PC-3 (cell line): ENCODE results near the gene TXNL4A. TPM values are rescaled to one million over a fixed set of nuclear protein-coding genes. Genes with fewer than 3 reads are reported as not detected.

ENCODE experiments used
- ATAC-seq: fragments of 200-7000 bp; cut with Tn5 transposase; 2 replicates; pipeline ENCODE4 v1.9.1; 2020; ENCODE audit warnings: mild to moderate bottlenecking, moderate library complexity
- BruUV-seq: library from RNA; stranded (reverse); fragments of 400-500 nt; replicated peaks from 2 replicates; lab custom pipeline; 2021; lab: Mats Ljungman, UMichigan
- CTCF ChIA-PET: fragments of 300-600 bp; sonication (Branson Sonifier 250); formaldehyde crosslinking; loops from one replicate; lab custom pipeline; 2022; ENCODE audit warnings: antibody characterized with exemption; lab: Charles Lee
- POLR2A ChIA-PET: fragments of 300-600 bp; sonication (Branson Sonifier 250); formaldehyde crosslinking; loops from one replicate; lab custom pipeline; 2022; ENCODE audit warnings: antibody characterized with exemption; ENCODE audit not compliant: unreplicated experiment; lab: Charles Lee
- DNase-seq: peaks from one replicate; pipeline ENCODE4 v3.0.0-alpha.2; 2015
- H2AFZ ChIP-seq: fragments of 300-600 bp; sonication (generic); 2 replicates; pipeline ENCODE4 v1.6.0; 2016; ENCODE audit warnings: antibody characterized with exemption, low read length
- H3F3A ChIP-seq: fragments of 300-600 bp; sonication (generic); one replicate; pipeline ENCODE4 v1.6.0; 2017; ENCODE audit warnings: antibody characterized with exemption, low read length, control low read depth, mild to moderate bottlenecking; ENCODE audit not compliant: unreplicated experiment
- H3K27ac ChIP-seq: fragments of 300-600 bp; sonication (generic); 2 replicates; pipeline ENCODE4 v1.5.1; 2016; ENCODE audit warnings: mild to moderate bottlenecking, low read length
- H3K27me3 ChIP-seq: fragments of 300-600 bp; sonication (generic); 2 replicates; pipeline ENCODE4 v1.6.1; 2016; ENCODE audit warnings: low read length, mixed read lengths
- H3K36me3 ChIP-seq: fragments of 300-600 bp; sonication (generic); 2 replicates; pipeline ENCODE4 v1.6.1; 2016; ENCODE audit warnings: low read depth, mixed run types, low read length, mixed read lengths
- H3K4me1 ChIP-seq: fragments of 300-600 bp; sonication (generic); 2 replicates; pipeline ENCODE4 v1.5.1; 2016; ENCODE audit warnings: low read length; ENCODE audit not compliant: insufficient read depth
- H3K4me2 ChIP-seq: fragments of 300-600 bp; sonication (generic); 2 replicates; pipeline ENCODE4 v1.6.0; 2016; ENCODE audit warnings: low read length
- H3K4me3 ChIP-seq: fragments of 300-600 bp; sonication (generic); 2 replicates; pipeline ENCODE4 v1.5.1; 2016; ENCODE audit warnings: mild to moderate bottlenecking, low read length, mixed read lengths
- H3K79me2 ChIP-seq: fragments of 300-600 bp; sonication (generic); 2 replicates; pipeline ENCODE4 v1.6.1; 2017; ENCODE audit warnings: low read length, mixed read lengths
- H3K9ac ChIP-seq: fragments of 300-600 bp; sonication (generic); 2 replicates; pipeline ENCODE4 v1.6.0; 2016; ENCODE audit warnings: mild to moderate bottlenecking, low read length
- H3K9me2 ChIP-seq: fragments of 300-600 bp; sonication (generic); replicated peaks from 2 replicates; pipeline ENCODE4 v1.6.1; 2016; ENCODE audit warnings: mixed run types, low read length, mixed read lengths
- H3K9me3 ChIP-seq: fragments of 300-600 bp; sonication (generic); 2 replicates; pipeline ENCODE4 v1.6.1; 2016; ENCODE audit warnings: low read length, mixed read lengths
- H4K20me1 ChIP-seq: fragments of 300-600 bp; sonication (generic); 2 replicates; pipeline ENCODE4 v1.6.1; 2016; ENCODE audit warnings: low read length, mixed read lengths
- CTCF ChIP-seq: fragments of 300-600 bp; sonication (generic); conservative IDR thresholded peaks from 2 replicates; pipeline ENCODE4 v1.5.1; 2017; ENCODE audit warnings: antibody characterized with exemption, low read depth, mild to moderate bottlenecking, low read length
- EZH2 ChIP-seq: fragments of 300-600 bp; sonication (generic); IDR thresholded peaks from one replicate; pipeline ENCODE4 v1.6.1; 2017; ENCODE audit warnings: antibody characterized with exemption, mild to moderate bottlenecking, low read length; ENCODE audit not compliant: unreplicated experiment
- EZH2phosphoT487 ChIP-seq: fragments of 300-600 bp; sonication (generic); IDR thresholded peaks from 2 replicates; pipeline ENCODE4 v1.6.1; 2018; ENCODE audit warnings: mild to moderate bottlenecking, antibody characterized with exemption, low read length, borderline replicate concordance
- intact Hi-C: fragments of 100-400 bp; cut with micrococcal nuclease; formaldehyde crosslinking; loops from 2 replicates; pipeline ENCODE4 v1.9.0; 2023
- total RNA-seq: library from RNA; depleted of rRNA; stranded (reverse); fragments of >200 nt; gene quantifications from 2 replicates; pipeline ENCODE4 v1.2.3, GENCODE V29; 2014

The TXNL4A gene
- total RNA-seq, 1 experiment from 2014 or later = 159 TPM

GRCh38 chr18:79962311-79962710 is 26.1 kb downstream of the TXNL4A start:
- Histone ChIP-seq H4K20me1 (no peaks in the 10 kb centered on the region), H3K79me2 (peaks cover 30% of the 10 kb centered on the region), H2AFZ (peak overlapping the region; percentile 58), H3K36me3 (no peaks in the 10 kb centered on the region; the same call in 1 of the 2 replicates), H3K27me3 (no peaks in the 10 kb centered on the region), H3K27ac (peak overlapping the region; percentile 89), H3K9me3 (no peaks in the 10 kb centered on the region), H3K9me2 (no peaks in the 10 kb centered on the region), H3K4me3 (no peak overlapping the region), H3K4me2 (peak overlapping the region; percentile 96), H3K9ac (peak overlapping the region; percentile 49), H3F3A (no peaks in the 10 kb centered on the region), H3K4me1 (peaks cover 55% of the 10 kb centered on the region)
- BruUV-seq = no TSS peak
- CTCF ChIA-PET = interaction anchor here (1.1 kb wide), 1 partner anchor 29 kb away, joined by 10 read pairs; no protein-coding TSS in a partner anchor
- TF ChIP-seq CTCF = no peak
- no peak for TF ChIP-seq EZH2
- no peak for TF ChIP-seq EZH2phosphoT487
- peak; percentile 35 for ATAC-seq
- intact Hi-C loops = no loop called here
- DNase-seq = peak; percentile 87
- POLR2A ChIA-PET = no interaction called here

GRCh38 chr18:79961527-79962291 is 26.7 kb downstream of the TXNL4A start:
- Histone ChIP-seq H3K79me2 (peaks cover 25% of the 10 kb centered on the region), H2AFZ (peak overlapping the region; percentile 58), H3K9ac (peak overlapping the region; percentile 49), H4K20me1 (no peaks in the 10 kb centered on the region), H3K27ac (peak overlapping the region; percentile 89), H3K4me3 (no peak overlapping the region), H3F3A (no peaks in the 10 kb centered on the region), H3K4me1 (peaks cover 55% of the 10 kb centered on the region), H3K9me2 (no peaks in the 10 kb centered on the region), H3K36me3 (no peaks in the 10 kb centered on the region), H3K4me2 (peak overlapping the region; percentile 96), H3K9me3 (no peaks in the 10 kb centered on the region), H3K27me3 (no peaks in the 10 kb centered on the region)
- ChIA-PET CTCF (interaction anchor here (1.1 kb wide), 1 partner anchor 28 kb away, joined by 10 read pairs; no protein-coding TSS in a partner anchor), POLR2A (interaction anchor here (0.6 kb wide), 1 partner anchor 11 kb away, joined by 4 read pairs; no protein-coding TSS in a partner anchor)
- TF ChIP-seq EZH2 = no peak
- TF ChIP-seq CTCF = no peak
- no peak for TF ChIP-seq EZH2phosphoT487
- BruUV-seq = no TSS peak
- DNase-seq = peak; percentile 63
- intact Hi-C loops = loop anchor here (2.0 kb wide), 1 partner anchor 27 kb away; no protein-coding TSS in a partner anchor
- ATAC-seq = peak; percentile 10
